Spleen (tissue), 11 donors: ENCODE results near the gene PSMB1. TPM values are rescaled to one million over a fixed set of nuclear protein-coding genes. Genes with fewer than 3 reads are reported as not detected.

Source experiments
- DNase-seq: peaks from one replicate; pipeline ENCODE4 v3.0.0-alpha.2; 2020
- H3K27ac ChIP-seq, 8 donors: fragments of 200-600 bp; sonication (generic) in 7 of 8; 1 replicate in 4 of 8; 2 replicates in 4 of 8; pipeline versions ENCODE4 v1.5.0 to v1.8.0; 2016 to 2021; ENCODE audit warnings: inconsistent platforms in 4 of 8, mild to moderate bottlenecking in 4 of 8, moderate library complexity in 1 of 8
- H3K27me3 ChIP-seq, 7 donors: fragments of 200-600 bp; sonication (generic) in 6 of 7; replicated peaks in 1 of 7; 1 replicate in 4 of 7; 2 replicates in 3 of 7; pipeline versions ENCODE4 v1.5.0 to v1.8.0; 2016 to 2021; ENCODE audit warnings: inconsistent platforms in 3 of 7, mild to moderate bottlenecking in 1 of 7
- H3K36me3 ChIP-seq, 6 donors: fragments of 200-600 bp; sonication (generic) in 5 of 6; 1 replicate in 4 of 6; 2 replicates in 2 of 6; pipeline versions ENCODE4 v1.5.0 to v1.8.0; 2016 to 2021; ENCODE audit warnings: inconsistent platforms in 2 of 6
- H3K4me1 ChIP-seq, 6 donors: fragments of 200-600 bp; sonication (generic) in 5 of 6; 1 replicate in 3 of 6; 2 replicates in 3 of 6; pipeline versions ENCODE4 v1.5.0 to v1.8.0; 2016 to 2021; ENCODE audit warnings: inconsistent platforms in 3 of 6
- H3K4me3 ChIP-seq, 8 donors: fragments of 200-600 bp; sonication (generic) in 7 of 8; 1 replicate in 4 of 8; 2 replicates in 4 of 8; pipeline versions ENCODE4 v1.5.0 to v1.8.0; 2016 to 2021; ENCODE audit warnings: inconsistent platforms in 4 of 8, mild to moderate bottlenecking in 4 of 8, moderate library complexity in 2 of 8
- H3K9me3 ChIP-seq, 8 donors: fragments of 200-600 bp; sonication (generic) in 7 of 8; 1 replicate in 4 of 8; 2 replicates in 4 of 8; pipeline versions ENCODE4 v1.5.0 to v1.8.0; 2016 to 2021; ENCODE audit warnings: inconsistent platforms in 4 of 8
- CTCF ChIP-seq, 11 experiments: fragments of 200-600 bp in 7 of 11; fragments of 450-650 bp in 4 of 11; sonication (generic) in 4 of 11; IDR thresholded peaks in 8 of 11; conservative IDR thresholded peaks in 3 of 11; 1 replicate in 7 of 11; 2 replicates in 4 of 11; pipeline versions ENCODE4 v1.4.0 to v1.8.0; 2016 to 2021; ENCODE audit warnings: antibody characterized with exemption in 11 of 11, inconsistent platforms in 4 of 11, mild to moderate bottlenecking in 1 of 11
- POLR2A ChIP-seq, 3 donors: fragments of 450-650 bp; IDR thresholded peaks; one replicate each; pipeline ENCODE4 v1.5.1; 2017; ENCODE audit warnings: antibody characterized with exemption in 3 of 3, mild to moderate bottlenecking in 1 of 3
- POLR2AphosphoS5 ChIP-seq, 3 donors: sonication (generic); formaldehyde crosslinking; IDR thresholded peaks; one replicate each; pipeline ENCODE4 v1.5.1; 2017; ENCODE audit warnings: antibody characterized with exemption in 3 of 3
- WGBS, 5 donors: extraction: QIAGEN DNeasy Blood & Tissue Kit in 3 of 5; methylation state at CpG; one replicate each; pipeline versions ENCODE4 v1.1.5 to v1.1.7; 2013 to 2018; 5-methylcytosine and 5-hydroxymethylcytosine counted together
- intact Hi-C: fragments of 100-400 bp; cut with DNase I; formaldehyde crosslinking; loops from one replicate; pipeline ENCODE4 v1.15.0; 2023; ENCODE audit warnings: low total_unique reads
- polyA plus RNA-seq, 3 donors: library from polyadenylated mRNA; stranded (reverse); fragments of 200-250 nt; gene quantifications; one replicate each; pipeline ENCODE4 v1.2.1, GENCODE V29; 2013
- total RNA-seq, 7 donors: library from RNA; depleted of rRNA in 3 of 7; stranded (reverse); fragments of >200 nt in 3 of 7; fragmentation: NEBNext Ultra II Directional in 4 of 7; extraction: Animal tissue kit (Norgen Biotek cat#: 25700) in 4 of 7; gene quantifications; one replicate each; pipeline versions ENCODE4 v1.1.0 to v1.2.1, GENCODE V29; 2016 to 2021
- donor health status: healthy with polysubstance abuse.
- donor health status: DM: no; HTN: no; CAD: no; lungs with moderate emphysema.
- donor health status: DM: no; HTN: no; CAD: no.
- donor health status: Bipolar disorder and iron deficiency.
- donor health status: healthy.
- donor health status: DM: no; HTN: no; CAD: no.
- donor health status: DM: yes; HTN: yes; CAD: no.

Gene PSMB1
- total and polyA plus RNA-seq, 10 donors, result 98.8 to 257 (median 131) TPM

- no peaks in the 10 kb centered on the region for H3K27me3 ChIP-seq
- DNase-seq, result no peak
- peak overlapping the region; percentile 85 to 97 (median 94) for H3K4me3 ChIP-seq
- H3K4me1 ChIP-seq, result peaks cover 40 to 76% (median 60%) of the 10 kb centered on the region in 6 donors
- no peak for TF ChIP-seq CTCF (IDR thresholded peaks at IDR 0.05 in 8 of 11, conservative IDR thresholded peaks at IDR 0.05 in 3 of 11)
- TF ChIP-seq POLR2AphosphoS5 (IDR thresholded peaks at IDR 0.05), result no peak
- no peak for TF ChIP-seq POLR2A (IDR thresholded peaks at IDR 0.05)
- peak overlapping the region; percentile 87 to 99 (median 96) for H3K27ac ChIP-seq
- H3K9me3 ChIP-seq, result no peaks in the 10 kb centered on the region
- H3K36me3 ChIP-seq, result peaks cover 0 to 46% (median 25%) of the 10 kb centered on the region in 6 donors
- intact Hi-C loops, result no loop called here
- WGBS, 5 donors, result 1 to 4% (median 2%) methylated on average over 7 of the region's 7 CpGs
Observed at GRCh38 chr6:170554796-170555137, 1.7 kb upstream of the PSMB1 start.

- no peaks in the 10 kb centered on the region for H3K9me3 ChIP-seq
- peak within 1 kb of the TSS; percentile 87 to 99 (median 96) for H3K27ac ChIP-seq
- H3K27me3 ChIP-seq, result no peaks in the 10 kb centered on the region
- intact Hi-C loops, result no loop called here
- peaks cover 44 to 79% (median 66%) of the 10 kb centered on the region in 6 donors for H3K4me1 ChIP-seq
- DNase-seq, result peak; percentile 98
- peak within 1 kb of the TSS; percentile 85 to 97 (median 94) for H3K4me3 ChIP-seq
- peaks cover 0 to 46% (median 26%) of the 10 kb centered on the region in 6 donors for H3K36me3 ChIP-seq
- WGBS, 5 donors, result 0 to 1% (median 0%) methylated on average over 46 to 51 of the region's 51 CpGs
- TF ChIP-seq POLR2A (IDR thresholded peaks at IDR 0.05) (no peak), POLR2AphosphoS5 (IDR thresholded peaks at IDR 0.05) (peak; percentile 96 to 97 (median 97)), CTCF (IDR thresholded peaks at IDR 0.05 in 8 of 11, conservative IDR thresholded peaks at IDR 0.05 in 3 of 11) (peak in 6 of 11 experiments; percentile 7 to 47 (median 33))
Observed at GRCh38 chr6:170554013-170554795, 1.1 kb upstream of the PSMB1 start, which contains the start of gene TBP. TBP (plus strand) TSS chr6:170554369; CDS start chr6:170557030, 2,661 bp downstream.

- no peaks in the 10 kb centered on the region for H3K9me3 ChIP-seq
- 0% methylated on average over 13 of the region's 13 CpGs for WGBS, 5 donors
- H3K4me1 ChIP-seq, result peaks cover 50 to 79% (median 71%) of the 10 kb centered on the region in 6 donors
- peak overlapping the region; percentile 85 to 97 (median 94) for H3K4me3 ChIP-seq
- H3K27ac ChIP-seq, result peak overlapping the region; percentile 84 to 99 (median 96)
- intact Hi-C loops, result no loop called here
- TF ChIP-seq POLR2A (IDR thresholded peaks at IDR 0.05), result no peak
- TF ChIP-seq CTCF (IDR thresholded peaks at IDR 0.05 in 8 of 11, conservative IDR thresholded peaks at IDR 0.05 in 3 of 11), result no peak
- TF ChIP-seq POLR2AphosphoS5 (IDR thresholded peaks at IDR 0.05), result no peak
- DNase-seq, result no peak
- peaks cover 0 to 46% (median 23%) of the 10 kb centered on the region in 6 donors for H3K36me3 ChIP-seq
- no peaks in the 10 kb centered on the region for H3K27me3 ChIP-seq
Observed at GRCh38 chr6:170553534-170554012, 466 bp upstream of the PSMB1 start.

GRCh38 chr6:170545405-170545804 is 7.7 kb downstream of the PSMB1 start:
- Histone ChIP-seq H3K36me3 (peaks cover 5 to 100% (median 84%) of the 10 kb centered on the region in 6 donors), H3K4me1 (peaks cover 19 to 70% (median 32%) of the 10 kb centered on the region in 6 donors), H3K27me3 (no peaks in the 10 kb centered on the region), H3K4me3 (no peak overlapping the region), H3K27ac (no peak overlapping the region), H3K9me3 (no peaks in the 10 kb centered on the region)
- TF ChIP-seq POLR2A (IDR thresholded peaks at IDR 0.05) (no peak), POLR2AphosphoS5 (IDR thresholded peaks at IDR 0.05) (no peak), CTCF (IDR thresholded peaks at IDR 0.05 in 8 of 11, conservative IDR thresholded peaks at IDR 0.05 in 3 of 11) (no peak)
- no peak for DNase-seq
- intact Hi-C loops, result no loop called here
- 39 to 70% (median 51%) methylated on average over 2 of the region's 2 CpGs for WGBS, 5 donors
